Measurements from ENCODE around the gene MITF.

DNA sequence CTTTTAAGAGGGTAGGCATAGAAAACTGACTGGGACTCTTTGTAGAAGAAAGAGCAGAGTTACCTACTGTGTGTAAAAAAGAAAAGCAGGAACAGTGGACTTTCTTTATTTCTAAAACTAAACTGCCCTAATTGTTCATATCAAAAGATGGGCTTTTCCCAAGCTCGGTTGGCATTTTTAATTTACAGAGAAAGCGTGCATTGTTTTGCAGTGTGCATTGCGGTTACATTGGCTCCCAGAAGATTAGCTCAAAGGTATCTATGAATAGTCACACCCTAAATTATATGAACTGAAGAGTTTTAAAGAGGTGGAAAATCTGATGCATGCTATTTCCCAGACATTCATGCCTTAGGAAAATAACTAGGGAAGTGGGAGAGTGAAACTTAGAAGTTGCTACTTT is 36.5 kb downstream of the MITF start:
- TF ChIP-seq POLR2A (IDR thresholded peaks at IDR 0.05), result no peak
- TF ChIP-seq, protein P1, sequence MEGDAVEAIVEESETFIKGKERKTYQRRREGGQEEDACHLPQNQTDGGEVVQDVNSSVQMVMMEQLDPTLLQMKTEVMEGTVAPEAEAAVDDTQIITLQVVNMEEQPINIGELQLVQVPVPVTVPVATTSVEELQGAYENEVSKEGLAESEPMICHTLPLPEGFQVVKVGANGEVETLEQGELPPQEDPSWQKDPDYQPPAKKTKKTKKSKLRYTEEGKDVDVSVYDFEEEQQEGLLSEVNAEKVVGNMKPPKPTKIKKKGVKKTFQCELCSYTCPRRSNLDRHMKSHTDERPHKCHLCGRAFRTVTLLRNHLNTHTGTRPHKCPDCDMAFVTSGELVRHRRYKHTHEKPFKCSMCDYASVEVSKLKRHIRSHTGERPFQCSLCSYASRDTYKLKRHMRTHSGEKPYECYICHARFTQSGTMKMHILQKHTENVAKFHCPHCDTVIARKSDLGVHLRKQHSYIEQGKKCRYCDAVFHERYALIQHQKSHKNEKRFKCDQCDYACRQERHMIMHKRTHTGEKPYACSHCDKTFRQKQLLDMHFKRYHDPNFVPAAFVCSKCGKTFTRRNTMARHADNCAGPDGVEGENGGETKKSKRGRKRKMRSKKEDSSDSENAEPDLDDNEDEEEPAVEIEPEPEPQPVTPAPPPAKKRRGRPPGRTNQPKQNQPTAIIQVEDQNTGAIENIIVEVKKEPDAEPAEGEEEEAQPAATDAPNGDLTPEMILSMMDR (IDR thresholded peaks at IDR 0.05), result no peak

Data from esophagus squamous epithelium (tissue), 4 donors.